ENCODE results near the gene AMY1B.
"Not testable (repeated sequence)": the region's sequence is repeated elsewhere in the genome, so short reads cannot be mapped to it uniquely, and the experiment has no call there.

AMY1B gene

GRCh38 chr1:103696110-103696509 is at the start of gene AMY1B:
Gene AMY1B, minus strand, starts transcription at chr1:103696210. Its CDS starts 571 bp downstream, at chr1:103695639.
- not testable (repeated sequence) for H3K4me3 ChIP-seq (ENCODE audit: low read length); DNase-seq (ENCODE audit: low read depth)

- DNase-seq (ENCODE audit: low read depth); H3K4me3 ChIP-seq (ENCODE audit: low read length): not testable (repeated sequence)
These were observed 49.0 kb upstream of the AMY1B start for GRCh38 chr1:103745040-103745439.

DNA sequence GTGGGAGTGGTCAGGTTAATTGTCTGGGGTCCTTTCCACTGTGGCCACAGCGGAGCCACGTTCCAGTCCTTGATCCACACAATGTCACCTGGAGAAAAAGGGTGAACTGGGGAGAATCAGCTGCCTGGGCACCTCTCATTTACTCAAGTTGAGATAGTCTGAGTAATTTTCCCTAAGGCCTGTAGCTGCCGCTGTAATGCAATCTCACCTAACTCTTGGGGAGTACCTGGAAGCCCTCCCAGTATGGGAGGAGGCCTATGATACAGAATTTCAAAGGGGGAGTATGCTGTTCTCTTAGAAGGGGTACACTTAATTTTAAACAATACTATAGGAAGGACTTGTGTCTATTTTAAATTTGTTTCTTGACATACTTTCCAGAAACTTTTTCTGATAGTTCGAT is 48.4 kb upstream of the AMY1B start:
- DNase-seq (ENCODE audit: low read depth); H3K4me3 ChIP-seq (ENCODE audit: low read length): not testable (repeated sequence)

DNA sequence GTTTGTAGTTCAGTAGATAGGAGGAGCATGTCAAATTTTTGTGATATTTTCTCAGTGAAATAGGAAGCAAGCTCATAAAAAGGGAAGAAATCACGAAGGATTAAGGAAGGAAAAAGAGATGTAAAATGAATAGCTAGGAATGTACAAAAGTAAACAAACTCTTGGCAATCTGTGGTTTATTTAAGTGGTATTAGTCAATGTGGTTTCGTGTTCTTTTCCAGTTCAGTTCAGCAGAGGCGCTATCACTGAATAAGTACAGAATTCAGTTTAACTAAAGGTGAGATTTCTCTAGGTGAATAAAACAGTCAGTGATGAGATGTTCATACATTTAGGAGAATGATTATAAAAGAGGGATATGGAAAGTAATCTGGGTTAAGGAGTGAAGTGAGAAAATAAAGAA is 42.0 kb upstream of the AMY1B start:
- DNase-seq (ENCODE audit: low read depth); H3K4me3 ChIP-seq (ENCODE audit: low read length): not testable (repeated sequence)

DNA sequence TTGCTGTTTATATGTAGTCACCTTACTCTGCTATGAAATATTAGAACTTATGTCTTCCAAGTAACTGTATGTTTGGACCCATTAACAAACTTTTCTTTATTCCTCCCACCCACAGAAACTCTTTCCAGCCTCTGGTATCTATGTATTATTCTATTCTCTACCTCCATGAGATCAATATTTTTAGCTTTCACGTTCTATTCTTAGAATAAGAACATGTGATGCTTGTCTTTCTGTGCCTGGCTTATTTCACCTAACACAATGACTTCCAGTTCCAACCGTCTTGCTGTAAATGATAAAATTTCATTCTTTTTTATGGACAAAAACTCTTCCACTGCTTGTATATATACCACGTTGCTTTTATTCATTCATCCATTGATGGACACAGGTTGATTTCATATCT is 39.3 kb upstream of the AMY1B start:
- DNase-seq (ENCODE audit: low read depth); H3K4me3 ChIP-seq (ENCODE audit: low read length): not testable (repeated sequence)

DNA sequence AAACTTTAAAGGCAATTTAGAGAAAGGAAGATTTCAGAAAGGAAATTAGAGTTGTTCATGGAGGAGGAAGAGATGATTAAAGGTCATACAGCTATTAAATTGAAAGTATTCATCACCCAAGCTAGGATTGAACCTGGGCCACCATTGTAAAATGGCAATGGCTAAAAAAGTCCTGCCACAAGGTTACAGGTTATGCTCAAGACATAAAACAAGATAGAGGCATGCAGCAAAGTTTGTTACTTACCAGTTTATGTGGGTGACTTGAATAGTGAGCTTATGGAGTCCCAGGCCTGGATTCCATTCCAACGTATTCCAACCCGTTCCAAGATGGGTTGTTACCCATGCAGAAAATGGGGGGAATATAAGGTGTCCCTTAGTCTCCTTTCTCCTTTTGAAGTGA is 25.5 kb upstream of the AMY1B start:
- DNase-seq (ENCODE audit: low read depth); H3K4me3 ChIP-seq (ENCODE audit: low read length): not testable (repeated sequence)

DNA sequence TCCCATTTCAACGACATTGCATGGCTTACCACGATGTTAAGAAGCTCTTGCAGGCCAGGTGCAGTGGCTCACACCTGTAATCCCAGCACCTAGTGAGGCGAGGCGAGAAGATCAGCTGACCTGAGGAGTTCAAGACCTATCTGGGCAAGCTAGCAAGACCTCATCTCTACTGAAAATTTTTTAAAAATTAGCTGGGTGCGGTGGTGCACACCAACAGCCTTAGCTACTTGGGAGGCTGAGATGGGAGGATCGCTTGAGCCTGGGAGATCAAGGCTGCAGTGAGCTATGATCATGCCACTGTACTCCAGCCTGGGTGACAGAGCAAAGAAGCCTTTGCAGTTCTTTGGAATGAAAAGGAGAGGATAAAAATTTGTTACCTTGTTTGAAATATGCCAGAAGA is 21.4 kb upstream of the AMY1B start:
- not testable (repeated sequence) for H3K4me3 ChIP-seq (ENCODE audit: low read length); DNase-seq (ENCODE audit: low read depth)

DNA sequence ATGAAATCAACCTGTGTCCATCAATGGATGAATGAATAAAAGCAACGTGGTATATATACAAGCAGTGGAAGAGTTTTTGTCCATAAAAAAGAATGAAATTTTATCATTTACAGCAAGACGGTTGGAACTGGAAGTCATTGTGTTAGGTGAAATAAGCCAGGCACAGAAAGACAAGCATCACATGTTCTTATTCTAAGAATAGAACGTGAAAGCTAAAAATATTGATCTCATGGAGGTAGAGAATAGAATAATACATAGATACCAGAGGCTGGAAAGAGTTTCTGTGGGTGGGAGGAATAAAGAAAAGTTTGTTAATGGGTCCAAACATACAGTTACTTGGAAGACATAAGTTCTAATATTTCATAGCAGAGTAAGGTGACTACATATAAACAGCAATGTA is 14.4 kb upstream of the AMY1B start:
- H3K4me3 ChIP-seq (ENCODE audit: low read length); DNase-seq (ENCODE audit: low read depth): not testable (repeated sequence)

GRCh38 chr1:103707670-103708069 is 11.7 kb upstream of the AMY1B start:
- not testable (repeated sequence) for H3K4me3 ChIP-seq (ENCODE audit: low read length)

GRCh38 chr1:103701256-103701655 is 5.2 kb upstream of the AMY1B start:
- H3K4me3 ChIP-seq (ENCODE audit: low read length); DNase-seq (ENCODE audit: low read depth): not testable (repeated sequence)

More at GRCh38 chr1:103707670-103708069, 11.7 kb upstream of the AMY1B start:
- not testable (repeated sequence) for DNase-seq (ENCODE audit: low read depth)

DNA sequence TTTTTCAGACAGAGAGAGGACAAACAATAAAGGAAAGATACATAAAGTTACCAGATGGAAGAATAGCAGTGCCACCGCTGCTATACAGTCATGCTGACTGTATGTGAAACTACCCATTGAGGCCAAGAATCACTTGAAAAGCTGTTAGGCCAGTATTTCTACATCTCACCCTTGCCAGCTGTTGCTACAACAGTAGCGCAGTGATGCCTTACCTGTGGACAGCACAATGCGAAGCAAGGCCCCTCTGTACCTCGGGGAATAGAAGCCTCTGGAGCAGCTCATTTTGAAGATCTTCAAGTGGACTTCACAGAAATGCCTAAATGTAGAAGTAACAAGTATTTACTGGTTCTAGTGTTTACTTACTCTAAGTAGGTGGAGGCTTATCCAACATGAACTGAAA is 4.7 kb upstream of the AMY1B start:
- not testable (repeated sequence) for DNase-seq (ENCODE audit: low read depth); H3K4me3 ChIP-seq (ENCODE audit: low read length)

DNA sequence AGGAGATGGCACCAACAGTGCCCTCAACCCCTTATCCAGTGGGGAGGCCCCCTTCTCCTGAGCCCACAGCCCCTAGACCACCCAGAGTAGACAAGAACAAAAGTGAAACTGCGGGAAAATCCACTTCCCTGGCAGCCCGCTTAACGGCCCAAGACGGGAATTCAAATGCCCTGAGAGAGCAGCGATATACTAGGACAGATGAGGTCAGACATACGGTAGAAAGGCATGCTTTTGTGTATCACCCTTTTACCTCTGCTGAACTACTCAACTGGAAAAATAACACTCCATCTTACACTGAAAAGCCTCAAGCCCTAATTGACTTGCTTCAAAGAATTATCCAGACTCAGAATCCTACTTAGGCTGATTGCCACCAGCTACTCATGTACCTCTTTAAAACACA is 1.4 kb upstream of the AMY1B start:
- H3K4me3 ChIP-seq (ENCODE audit: low read length); DNase-seq (ENCODE audit: low read depth): not testable (repeated sequence)

DNA sequence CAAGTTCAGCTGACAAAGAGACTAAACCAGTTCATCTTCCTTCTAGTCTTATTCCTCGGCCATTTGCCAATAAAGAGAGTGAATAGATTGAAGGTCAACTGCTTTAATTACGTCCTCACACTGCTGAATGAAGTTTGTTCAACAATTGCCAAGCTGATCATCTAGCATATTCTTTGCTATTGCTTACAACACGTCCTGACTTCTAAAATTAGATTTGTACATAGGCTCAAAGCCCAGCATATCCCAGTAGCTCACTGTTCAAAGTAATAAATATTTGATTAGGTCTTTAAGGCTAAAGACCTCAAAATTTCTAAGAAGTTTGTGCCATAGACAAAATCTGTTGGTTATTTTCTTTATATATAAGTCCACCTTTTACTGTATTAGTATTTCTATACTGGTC is 19.7 kb downstream of the AMY1B start:
- not testable (repeated sequence) for DNase-seq (ENCODE audit: low read depth); H3K4me3 ChIP-seq (ENCODE audit: low read length)

GRCh38 chr1:103655460-103655859 is 40.5 kb downstream of the AMY1B start, which contains the start of gene AMY1A:
Gene AMY1A, plus strand, starts transcription at chr1:103655760. Its CDS starts 571 bp downstream, at chr1:103656331.
- not testable (repeated sequence) for DNase-seq (ENCODE audit: low read depth); H3K4me3 ChIP-seq (ENCODE audit: low read length)

GRCh38 chr1:103654133-103654532 is 41.9 kb downstream of the AMY1B start:
- not testable (repeated sequence) for H3K4me3 ChIP-seq (ENCODE audit: low read length); DNase-seq (ENCODE audit: low read depth)

- H3K4me3 ChIP-seq (ENCODE audit: low read length); DNase-seq (ENCODE audit: low read depth): not testable (repeated sequence)
These were observed 45.1 kb downstream of the AMY1B start for GRCh38 chr1:103650889-103651288.

DNA sequence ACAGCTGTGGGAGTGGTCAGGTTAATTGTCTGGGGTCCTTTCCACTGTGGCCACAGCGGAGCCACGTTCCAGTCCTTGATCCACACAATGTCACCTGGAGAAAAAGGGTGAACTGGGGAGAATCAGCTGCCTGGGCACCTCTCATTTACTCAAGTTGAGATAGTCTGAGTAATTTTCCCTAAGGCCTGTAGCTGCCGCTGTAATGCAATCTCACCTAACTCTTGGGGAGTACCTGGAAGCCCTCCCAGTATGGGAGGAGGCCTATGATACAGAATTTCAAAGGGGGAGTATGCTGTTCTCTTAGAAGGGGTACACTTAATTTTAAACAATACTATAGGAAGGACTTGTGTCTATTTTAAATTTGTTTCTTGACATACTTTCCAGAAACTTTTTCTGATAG is 45.7 kb downstream of the AMY1B start:
- not testable (repeated sequence) for DNase-seq (ENCODE audit: low read depth); H3K4me3 ChIP-seq (ENCODE audit: low read length)

GRCh38 chr1:103643908-103644307 is 52.1 kb downstream of the AMY1B start:
- not testable (repeated sequence) for DNase-seq (ENCODE audit: low read depth); H3K4me3 ChIP-seq (ENCODE audit: low read length)

DNA sequence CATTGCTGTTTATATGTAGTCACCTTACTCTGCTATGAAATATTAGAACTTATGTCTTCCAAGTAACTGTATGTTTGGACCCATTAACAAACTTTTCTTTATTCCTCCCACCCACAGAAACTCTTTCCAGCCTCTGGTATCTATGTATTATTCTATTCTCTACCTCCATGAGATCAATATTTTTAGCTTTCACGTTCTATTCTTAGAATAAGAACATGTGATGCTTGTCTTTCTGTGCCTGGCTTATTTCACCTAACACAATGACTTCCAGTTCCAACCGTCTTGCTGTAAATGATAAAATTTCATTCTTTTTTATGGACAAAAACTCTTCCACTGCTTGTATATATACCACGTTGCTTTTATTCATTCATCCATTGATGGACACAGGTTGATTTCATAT is 54.8 kb downstream of the AMY1B start:
- DNase-seq (ENCODE audit: low read depth); H3K4me3 ChIP-seq (ENCODE audit: low read length): not testable (repeated sequence)
